Thoracic aorta endothelial cell (primary cell): Measurements from ENCODE around the gene CRISPLD2. TPM values are rescaled to one million over a fixed set of nuclear protein-coding genes. Genes with fewer than 3 reads are reported as not detected.

Experiments used
- total RNA-seq: library from RNA; depleted of rRNA; stranded (reverse); fragments of >200 nt; gene quantifications from 2 replicates; pipeline ENCODE4 v1.2.3, GENCODE V29; 2012

CRISPLD2 gene, protein sequence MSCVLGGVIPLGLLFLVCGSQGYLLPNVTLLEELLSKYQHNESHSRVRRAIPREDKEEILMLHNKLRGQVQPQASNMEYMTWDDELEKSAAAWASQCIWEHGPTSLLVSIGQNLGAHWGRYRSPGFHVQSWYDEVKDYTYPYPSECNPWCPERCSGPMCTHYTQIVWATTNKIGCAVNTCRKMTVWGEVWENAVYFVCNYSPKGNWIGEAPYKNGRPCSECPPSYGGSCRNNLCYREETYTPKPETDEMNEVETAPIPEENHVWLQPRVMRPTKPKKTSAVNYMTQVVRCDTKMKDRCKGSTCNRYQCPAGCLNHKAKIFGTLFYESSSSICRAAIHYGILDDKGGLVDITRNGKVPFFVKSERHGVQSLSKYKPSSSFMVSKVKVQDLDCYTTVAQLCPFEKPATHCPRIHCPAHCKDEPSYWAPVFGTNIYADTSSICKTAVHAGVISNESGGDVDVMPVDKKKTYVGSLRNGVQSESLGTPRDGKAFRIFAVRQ
- 0.07 and 0.13 TPM in 2 replicates for total RNA-seq

DNA sequence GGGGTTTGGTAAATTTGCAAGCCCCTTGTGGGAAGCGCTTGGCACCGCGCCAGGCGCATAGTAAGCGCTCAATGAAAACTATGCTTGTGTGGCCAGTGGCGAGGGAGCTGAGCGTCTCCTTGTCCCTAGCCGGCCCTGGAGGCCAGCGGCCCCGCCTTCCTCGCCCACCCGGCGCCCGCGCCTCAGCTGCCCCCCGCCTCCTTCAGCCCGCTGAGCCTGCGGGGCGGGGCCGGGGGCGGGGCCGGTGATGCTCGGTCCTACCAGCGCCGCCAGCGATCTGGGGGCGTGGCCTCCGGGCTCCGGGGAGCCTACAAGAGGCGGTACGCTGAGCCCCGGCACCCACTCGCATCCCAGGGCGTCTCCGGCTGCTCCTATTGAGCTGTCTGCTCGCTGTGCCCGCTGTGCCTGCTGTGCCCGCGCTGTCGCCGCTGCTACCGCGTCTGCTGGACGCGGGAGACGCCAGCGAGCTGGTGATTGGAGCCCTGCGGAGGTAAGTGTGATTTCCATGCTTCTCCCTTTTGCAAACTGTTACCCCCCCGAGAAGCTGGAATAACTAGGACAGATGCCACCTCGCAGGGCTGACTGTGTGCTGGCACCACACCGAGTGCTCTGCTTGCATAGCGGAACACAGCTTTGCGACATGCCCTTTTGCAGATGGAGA is at the start of gene CRISPLD2:
CRISPLD2 (plus strand) TSS at position 342 of the 661 bp plus-strand sequence. CDS start 18,511 bp downstream, outside the sequence.

Other genes starting within 250 kb of the CRISPLD2 start
- 137 and 169 TPM in 2 replicates for gene COTL1, start 201.9 kb upstream of the CRISPLD2 start, total RNA-seq
- gene KLHL36, start 171.5 kb upstream of the CRISPLD2 start, total RNA-seq, result 43.6 and 45.9 TPM in 2 replicates
- 92.3 and 101 TPM in 2 replicates for gene USP10, start 120.0 kb upstream of the CRISPLD2 start, total RNA-seq
- gene ZDHHC7, start 191.6 kb downstream of the CRISPLD2 start, total RNA-seq, result 48.5 and 49.4 TPM in 2 replicates
- gene KIAA0513, start 207.8 kb downstream of the CRISPLD2 start, total RNA-seq, result 3.6 and 3.8 TPM in 2 replicates